HG02870 (cell line): ENCODE measurements around the gene DNAL1.
A peak's percentile ranks its signal among the peaks of the same experiment; 100 is the strongest.

Source experiments
- ATAC-seq: cut with Tn5 transposase; IDR thresholded peaks from one replicate; pipeline ENCODE4 v1.9.1; 2021; ENCODE audit warnings: mild to moderate bottlenecking, moderate library complexity; ENCODE audit not compliant: unreplicated experiment

DNAL1 gene

DNA sequence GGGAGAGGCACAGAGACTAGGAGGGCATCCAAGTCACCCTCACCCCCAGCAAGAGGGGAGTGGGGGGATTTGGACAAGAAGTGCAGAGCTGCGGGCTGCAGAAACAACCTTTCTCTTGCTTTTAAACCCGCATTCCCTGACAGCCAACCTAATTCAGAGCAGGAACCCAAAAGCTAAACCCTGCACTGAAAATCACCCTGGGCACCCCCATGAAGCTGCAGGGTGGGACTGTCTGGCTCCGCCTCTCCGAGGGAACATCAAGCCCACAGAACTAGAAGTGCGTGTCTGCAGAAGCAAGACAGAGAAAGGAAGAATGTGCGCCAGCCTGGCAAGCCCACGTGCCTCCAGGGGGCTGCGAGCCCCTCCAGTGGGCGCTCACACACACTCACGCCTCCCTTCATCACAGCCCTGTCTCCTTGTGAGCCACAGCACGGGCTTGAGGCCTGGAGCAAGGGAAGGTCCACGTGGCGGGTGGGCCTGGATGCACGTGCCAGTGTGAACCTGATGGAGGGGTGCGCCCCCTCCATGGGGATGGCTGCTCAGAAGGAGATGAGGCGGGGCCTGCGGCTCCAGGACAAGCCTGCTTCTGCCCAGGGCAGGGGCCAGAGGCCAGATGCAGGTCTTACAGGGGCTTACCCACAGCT, 97.2 kb downstream of the DNAL1 start:
- no peak for ATAC-seq

DNA sequence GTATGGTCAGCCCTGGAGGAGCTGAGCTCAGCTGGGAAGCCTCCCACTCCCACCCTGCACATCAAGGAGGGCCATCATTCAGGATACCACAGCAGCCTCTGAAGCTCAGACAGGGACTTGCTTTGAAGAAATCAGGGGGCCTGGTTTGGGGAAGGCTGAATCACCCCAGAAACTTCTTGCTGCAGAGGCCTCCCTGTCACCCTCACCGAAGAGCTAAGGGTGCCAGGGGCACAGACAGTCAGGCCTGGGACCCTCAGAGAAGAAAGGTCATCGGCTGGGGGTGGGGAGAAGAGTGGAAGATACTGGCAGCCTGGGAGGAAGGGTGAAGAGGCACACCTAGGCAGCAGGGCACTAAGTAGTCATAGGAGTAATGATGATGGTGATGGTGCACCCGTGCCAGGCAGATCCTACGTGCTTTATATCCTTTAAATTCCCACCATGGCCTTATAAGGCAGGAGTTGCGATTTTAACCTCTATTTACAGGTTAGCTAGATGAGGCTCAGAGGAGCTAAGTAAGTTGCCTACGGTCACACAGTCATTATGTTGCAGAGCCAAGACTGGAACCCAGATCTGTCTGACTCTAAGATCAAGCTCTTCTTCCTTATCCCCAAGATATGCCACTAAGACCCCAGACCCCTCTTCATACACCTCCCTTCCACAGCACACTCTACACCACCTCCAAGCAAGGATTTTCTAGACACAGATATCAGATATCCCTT, 97.9 kb downstream of the DNAL1 start:
- ATAC-seq: no peak

DNA sequence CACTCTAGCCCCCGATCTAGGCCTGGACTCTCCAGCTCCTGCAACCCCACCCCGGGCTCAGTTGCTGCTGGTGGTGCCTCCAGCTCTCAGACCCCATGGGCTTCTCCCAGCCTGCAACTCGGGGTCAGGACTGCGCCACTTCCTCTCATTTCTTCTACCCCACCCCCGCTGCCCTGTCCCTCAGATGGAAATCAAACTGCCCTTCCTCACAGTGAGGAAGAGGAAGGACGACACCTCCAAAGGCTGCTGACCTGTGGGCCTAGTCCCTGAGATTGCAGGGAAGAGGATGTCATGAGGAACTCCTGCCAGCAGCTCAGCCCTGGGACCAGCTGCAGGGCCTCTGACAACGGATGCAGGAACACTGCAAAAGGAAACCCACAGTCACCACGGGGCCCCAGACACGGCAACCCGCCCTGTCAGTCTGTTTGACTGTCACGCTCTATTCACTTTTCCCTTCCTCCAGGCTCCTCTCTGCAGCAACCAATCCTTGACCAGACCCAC, 98.7 kb downstream of the DNAL1 start:
- ATAC-seq: peak; percentile 52

DNA sequence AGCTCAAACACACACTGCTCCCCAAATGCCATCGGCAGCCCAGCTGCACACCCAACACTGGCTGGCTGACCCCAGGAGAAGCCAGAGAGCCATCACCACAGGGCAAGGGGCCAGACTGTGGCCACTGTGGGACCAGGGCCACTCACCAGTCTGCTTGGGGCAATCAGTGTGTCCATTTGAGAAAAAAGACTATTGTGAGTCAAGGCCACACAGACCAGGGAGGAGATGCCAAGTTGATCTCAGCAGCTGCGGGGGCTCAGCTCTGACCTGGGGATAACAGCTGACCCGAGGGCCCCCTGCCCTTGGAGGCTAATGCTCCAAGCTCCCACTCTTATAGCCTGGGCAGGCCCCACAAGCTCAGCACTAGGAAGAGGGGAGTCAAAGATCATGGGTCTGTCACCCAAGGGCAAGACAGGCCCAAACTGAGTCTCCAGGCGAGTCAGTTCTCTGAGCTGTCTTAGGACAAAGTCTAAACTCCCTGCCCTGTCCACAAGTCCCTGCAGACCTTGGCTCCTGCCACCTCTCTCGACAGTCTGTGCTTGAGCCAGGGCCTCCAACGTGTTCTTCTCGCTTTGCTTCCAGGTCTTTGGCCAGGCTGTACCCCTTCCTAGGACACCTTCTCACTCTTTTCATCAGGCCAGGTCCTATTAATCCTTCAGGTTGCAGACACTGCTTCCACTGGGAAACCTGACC, 99.5 kb downstream of the DNAL1 start:
- no peak for ATAC-seq

DNA sequence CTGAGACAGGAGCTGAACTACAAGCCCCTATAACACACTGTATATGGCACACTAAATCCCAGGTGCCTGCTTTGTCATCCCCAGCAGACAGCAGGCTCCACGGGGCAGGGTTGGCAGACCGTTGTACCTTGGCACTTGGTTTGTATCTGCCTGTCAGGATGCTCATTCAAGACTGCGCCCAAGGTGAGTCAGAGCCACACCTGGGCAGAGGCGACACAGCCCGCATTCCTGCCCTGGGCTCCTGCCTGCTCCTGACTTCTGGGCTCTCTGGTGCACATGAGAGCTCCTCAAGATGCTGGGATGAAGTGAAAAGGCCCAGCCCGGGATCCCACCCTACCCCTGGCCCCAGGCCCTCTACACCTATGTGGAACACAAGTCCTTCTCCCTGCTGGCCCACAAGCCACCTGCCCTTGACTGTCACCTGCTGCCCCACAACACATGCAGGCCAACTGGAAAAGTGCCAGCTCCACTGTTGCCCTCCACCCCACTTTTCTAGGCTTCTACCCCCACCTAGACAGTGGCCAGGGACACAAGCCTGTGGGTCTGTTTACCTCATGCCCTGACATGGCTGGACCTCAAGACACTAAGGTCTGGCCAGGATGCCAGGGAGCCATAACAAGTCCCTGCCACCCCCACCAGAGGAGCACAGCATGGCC, 100.2 kb downstream of the DNAL1 start:
- no peak for ATAC-seq

DNA sequence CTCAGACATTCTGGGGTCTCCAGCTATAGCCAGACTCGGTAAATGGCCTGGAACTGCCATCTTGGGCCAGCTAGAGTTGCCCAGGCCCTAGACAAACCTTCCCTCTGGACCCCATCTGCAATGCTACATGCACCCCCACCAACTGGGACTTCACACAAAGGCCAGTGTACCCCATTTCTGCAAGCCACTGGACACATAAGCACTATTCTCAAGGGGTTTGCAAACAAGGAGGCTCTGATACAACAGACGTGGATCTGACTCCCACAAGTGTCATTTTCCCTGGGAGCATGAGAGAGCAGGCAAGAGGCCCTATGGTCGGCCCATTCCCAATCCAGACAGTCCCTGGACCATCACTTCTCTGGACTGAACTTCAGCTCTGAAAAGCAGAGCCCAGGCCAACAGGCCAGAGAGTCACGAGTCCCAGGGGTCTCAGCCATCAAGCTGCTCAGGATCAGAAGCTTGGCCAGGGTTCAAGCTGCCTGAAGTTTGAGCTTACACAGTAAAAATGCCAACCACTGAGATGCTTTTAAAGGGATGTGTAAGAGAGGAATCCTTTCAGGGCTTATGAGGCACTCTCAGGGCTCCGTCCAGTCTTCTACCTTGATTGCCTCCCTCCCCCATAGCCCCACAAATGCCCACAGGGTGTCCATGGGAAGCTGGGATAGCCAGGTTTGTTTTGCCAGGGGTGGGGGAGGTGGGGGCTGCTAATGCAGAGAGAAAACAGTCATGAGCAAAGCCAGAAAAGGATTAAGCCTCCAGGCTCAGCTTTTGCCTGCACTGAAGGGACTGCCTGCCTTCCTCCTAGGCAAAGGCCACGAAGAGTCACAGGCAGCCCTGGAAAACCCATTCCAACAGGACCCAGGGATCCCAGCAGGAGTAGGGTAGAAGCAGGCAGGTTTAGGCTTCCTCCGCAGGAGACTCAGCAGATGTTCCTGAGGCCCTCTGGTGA, 101.1 kb downstream of the DNAL1 start:
- no peak for ATAC-seq

DNA sequence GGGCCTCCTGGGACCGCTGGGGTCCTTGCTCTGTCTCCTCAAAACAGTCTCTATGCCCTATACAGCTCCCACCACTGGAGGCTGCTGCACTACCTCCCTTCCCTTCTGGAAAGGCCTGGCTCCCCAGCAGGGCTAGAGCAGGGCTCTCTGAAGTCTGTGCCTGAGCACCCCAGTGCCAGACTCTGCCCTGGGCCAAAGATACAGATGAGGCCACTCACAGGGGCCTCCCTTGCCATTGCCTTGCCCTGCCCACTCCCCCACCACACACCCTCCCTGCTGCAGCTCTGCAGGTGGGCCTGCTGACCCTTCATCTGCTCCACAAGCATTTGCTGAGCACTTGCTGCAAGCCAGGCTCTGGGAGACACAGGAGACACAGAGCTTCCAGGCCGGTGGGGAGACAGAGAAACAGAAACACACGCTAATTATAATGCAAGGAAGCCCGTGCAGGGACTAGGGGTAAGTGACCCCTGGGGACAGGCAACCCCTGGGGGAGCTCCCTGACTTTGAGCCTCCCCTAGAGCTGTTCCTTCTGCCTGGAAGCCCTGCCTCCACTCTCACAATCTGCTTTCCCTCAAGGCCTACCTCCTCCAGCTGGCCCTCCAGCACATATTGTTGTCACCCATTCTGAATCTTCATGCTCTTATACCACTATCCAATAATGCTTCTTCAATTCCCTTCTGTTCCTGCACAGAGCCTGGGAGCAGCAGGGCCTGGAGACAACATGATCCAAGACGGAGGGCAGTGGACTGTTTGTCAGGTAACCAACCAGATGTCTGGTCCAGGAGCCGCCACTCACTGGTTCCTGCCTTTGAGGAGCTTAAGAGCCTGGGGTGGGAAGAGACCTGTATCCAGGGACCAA, 102.0 kb downstream of the DNAL1 start:
- no peak for ATAC-seq

DNA sequence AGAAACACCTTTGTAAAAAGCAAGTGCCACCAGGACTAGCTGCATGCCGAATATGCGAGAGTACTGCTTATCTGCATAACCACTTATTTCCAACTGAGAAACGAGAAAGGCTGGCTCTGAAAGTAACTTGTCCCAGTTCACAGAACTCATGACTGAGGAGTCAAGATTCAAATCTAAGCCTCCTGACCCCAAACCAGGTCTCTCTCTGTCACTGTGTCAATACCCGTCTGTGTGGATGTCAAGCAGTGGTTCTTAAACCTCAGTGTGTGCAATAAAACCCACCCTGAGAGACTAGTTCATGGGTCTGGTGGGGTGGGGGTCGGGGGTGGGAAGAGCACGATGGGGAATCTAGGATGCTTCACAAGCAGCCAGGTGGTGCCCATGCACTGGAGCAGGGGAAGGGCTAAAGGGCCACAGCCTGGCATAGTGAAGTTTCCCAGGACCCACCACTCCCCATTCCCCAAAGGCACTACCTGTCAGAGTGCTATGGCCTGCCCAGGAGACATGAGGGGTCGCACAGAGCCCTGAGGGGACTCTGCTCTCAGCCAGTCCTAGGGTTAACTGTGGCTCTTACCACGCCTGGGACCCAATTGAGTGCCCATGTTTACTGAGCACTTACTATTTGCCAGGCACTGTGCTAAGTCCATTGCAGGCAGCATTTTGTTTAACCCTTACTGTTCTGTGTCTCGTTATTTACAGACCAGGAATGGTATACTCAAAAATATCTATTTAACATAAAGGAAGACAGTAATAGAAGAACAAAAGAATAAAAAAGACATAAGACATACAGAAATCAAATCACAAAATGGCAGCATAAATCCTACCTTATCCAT, 102.8 kb downstream of the DNAL1 start:
- no peak for ATAC-seq

DNA sequence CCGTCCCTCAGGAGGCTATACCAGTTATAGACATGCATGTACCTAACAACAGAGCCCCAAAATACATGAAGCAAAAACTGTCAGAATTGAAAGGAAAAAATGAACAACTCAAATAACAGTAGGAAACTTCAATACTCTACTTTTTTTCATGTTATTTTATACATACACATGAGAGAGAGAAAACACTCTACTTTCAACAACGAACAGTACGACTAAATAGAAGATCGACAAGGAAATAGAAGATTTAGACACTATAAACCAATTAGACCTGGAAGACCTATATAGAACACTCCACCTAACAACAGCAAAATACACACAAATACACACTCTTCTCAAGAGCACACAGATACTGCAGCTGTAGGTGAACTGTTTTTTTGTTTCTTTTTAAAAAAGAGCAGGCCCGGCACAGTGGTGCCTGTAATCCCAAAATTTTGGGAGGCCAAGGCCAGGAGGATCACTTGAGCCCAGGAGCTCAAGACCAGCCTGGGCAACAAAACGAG, 104.1 kb downstream of the DNAL1 start:
- no peak for ATAC-seq

DNA sequence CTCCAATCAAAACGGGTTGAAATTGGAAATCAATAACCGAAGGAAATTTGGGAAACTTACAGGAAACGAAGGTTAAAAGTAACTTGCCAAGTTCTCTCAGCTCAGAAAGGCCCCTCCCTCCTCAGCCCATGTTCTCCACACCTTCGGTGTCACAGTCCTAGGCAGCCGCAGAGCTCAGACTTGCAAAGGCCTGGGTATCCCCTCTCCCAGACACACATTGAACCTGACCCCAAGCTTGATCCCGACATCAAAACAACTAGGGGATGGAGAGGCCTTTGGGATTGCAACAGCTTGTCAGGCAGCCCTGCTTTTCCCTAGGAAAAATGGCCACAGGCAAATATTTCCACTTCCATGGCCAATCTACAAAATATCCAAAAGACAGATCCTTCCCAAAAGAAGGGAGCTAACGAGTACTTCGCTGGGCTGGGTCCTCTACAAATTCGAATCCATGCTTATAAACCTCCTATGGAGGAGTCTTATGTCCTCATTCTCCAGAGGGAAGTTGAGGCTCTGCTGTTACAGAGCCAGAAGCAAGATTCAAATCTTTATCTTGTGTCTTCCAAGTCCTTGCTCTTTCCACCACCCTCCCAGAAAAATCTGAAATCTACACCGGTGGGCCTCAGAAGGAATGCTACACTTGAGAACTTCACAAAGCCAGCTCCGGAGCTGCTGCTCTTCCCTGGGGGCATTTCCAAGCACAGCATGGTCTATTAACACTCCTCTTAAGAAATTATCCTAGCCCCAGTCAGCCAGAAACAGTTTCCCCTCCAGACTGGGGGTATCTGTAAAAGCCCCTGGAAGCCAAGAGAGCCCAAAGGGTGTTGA, 105.1 kb downstream of the DNAL1 start:
- ATAC-seq: no peak

DNA sequence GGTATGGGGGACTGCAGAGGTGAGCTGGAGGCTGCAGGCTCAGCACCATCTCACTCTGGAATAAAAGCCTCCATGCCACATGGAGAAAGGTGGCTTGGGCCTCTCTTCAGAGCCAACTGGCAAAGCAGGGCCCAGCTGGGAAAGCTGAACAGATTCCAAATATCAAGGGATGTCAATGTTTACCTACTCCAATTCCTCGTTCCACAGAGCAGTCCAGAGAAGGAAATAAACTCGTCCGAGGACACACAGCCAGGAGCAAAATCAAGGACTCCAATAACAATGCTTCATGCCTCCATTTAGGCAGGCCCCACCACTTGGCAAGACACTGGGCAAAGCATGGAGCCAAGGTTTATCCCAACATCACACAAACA, 105.7 kb downstream of the DNAL1 start:
- no peak for ATAC-seq

DNA sequence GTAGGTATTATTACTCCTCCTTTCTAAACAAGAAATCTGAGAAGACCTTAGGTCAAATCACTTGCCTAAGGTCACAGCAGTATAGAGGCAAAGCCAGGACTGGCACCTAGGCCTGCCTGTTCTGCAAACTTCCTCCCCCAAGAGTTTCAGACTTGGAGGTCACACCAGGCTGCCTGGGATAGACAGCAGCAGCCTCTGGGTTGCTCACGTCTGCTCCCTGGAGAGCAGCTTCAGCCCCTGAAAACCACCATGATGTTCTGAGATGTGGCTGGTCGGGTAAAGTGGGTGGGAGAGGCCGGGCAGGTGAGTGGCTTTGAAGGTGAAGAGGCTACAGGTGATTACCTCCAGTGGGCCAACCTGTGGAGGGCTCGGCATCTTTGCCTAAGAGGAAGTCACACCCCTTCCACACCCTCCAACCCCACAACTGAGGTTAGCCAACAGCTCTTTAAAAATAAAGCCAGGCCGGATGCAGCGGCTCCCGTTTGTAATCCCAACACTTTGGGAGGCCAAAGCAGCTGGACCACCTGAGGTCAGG, 106.4 kb downstream of the DNAL1 start:
- no peak for ATAC-seq

DNA sequence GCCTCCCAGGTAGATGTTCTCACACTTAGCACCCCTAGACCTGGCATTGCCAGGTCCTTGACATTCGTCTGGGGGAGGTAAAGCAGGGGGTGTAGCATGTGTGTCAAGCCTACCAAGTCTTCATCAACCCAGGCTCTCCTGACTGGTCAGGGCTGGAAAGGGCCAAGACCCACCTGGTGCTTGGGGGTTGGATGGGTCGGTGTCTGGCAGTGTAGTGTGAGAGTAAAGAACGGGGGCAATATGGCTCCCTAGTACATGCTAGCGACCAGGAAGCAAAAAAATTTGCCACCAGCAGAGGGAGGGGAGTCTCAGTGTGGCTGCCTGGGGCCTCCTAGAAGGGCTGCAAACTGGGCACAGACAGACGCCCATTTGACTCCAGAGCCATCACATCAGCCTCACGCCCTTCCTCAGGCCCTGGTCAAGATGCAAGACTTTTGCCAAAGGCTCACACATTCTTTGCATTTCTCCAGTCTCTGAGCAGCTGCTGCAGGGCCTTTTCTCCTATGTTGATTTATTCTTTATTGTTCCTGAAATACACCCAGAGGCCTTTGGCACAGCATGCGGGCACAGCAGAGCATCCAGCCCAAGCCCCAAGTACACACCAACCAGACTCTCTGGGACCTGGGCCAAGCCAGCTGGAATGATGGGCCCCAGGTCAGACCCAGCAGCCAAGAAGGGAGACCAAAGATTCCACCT, 107.7 kb downstream of the DNAL1 start:
- no peak for ATAC-seq
